ENCODE results near the gene RNF212.

- TF ChIP-seq POLR2A (IDR thresholded peaks at IDR 0.05) = no peak
- TF ChIP-seq, protein P1, sequence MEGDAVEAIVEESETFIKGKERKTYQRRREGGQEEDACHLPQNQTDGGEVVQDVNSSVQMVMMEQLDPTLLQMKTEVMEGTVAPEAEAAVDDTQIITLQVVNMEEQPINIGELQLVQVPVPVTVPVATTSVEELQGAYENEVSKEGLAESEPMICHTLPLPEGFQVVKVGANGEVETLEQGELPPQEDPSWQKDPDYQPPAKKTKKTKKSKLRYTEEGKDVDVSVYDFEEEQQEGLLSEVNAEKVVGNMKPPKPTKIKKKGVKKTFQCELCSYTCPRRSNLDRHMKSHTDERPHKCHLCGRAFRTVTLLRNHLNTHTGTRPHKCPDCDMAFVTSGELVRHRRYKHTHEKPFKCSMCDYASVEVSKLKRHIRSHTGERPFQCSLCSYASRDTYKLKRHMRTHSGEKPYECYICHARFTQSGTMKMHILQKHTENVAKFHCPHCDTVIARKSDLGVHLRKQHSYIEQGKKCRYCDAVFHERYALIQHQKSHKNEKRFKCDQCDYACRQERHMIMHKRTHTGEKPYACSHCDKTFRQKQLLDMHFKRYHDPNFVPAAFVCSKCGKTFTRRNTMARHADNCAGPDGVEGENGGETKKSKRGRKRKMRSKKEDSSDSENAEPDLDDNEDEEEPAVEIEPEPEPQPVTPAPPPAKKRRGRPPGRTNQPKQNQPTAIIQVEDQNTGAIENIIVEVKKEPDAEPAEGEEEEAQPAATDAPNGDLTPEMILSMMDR (IDR thresholded peaks at IDR 0.05) = no peak
Observed at GRCh38 chr4:1058198-1058996, 55.0 kb downstream of the RNF212 start.

Measured in uterus (tissue), 2 donors.